Mesenchymal stem cell (in vitro differentiated cells and primary cell): Measurements from ENCODE around the gene S100A13.
A peak's percentile ranks its signal among the peaks of the same experiment; 100 is the strongest.
"Not testable (repeated sequence)": the region's sequence is repeated elsewhere in the genome, so short reads cannot be mapped to it uniquely, and the experiment has no call there.

ENCODE experiments used
- DNase-seq: peaks from one replicate; pipeline ENCODE4 v3.0.0-alpha.2; 2013
- H2AFZ ChIP-seq: one replicate; pipeline ENCODE4 v1.6.1; 2013; ENCODE audit warnings: low read depth, mild to moderate bottlenecking, control low read depth, inconsistent platforms, low read length, moderate library complexity
- H2AK5ac ChIP-seq: 2 replicates; pipeline ENCODE4 v1.6.1; 2013; ENCODE audit warnings: low read length, moderate library complexity, mild to moderate bottlenecking, inconsistent platforms; ENCODE audit not compliant: severe bottlenecking
- H2BK120ac ChIP-seq: one replicate; pipeline ENCODE4 v1.6.1; 2013; ENCODE audit warnings: low read depth, mild to moderate bottlenecking, inconsistent platforms, low read length, moderate library complexity
- H2BK12ac ChIP-seq, 2 experiments: one replicate each; pipeline ENCODE4 v1.6.1; 2013; ENCODE audit warnings: inconsistent platforms in 2 of 2, low read length in 2 of 2, mild to moderate bottlenecking in 2 of 2, moderate library complexity in 2 of 2, control low read depth in 1 of 2
- H2BK15ac ChIP-seq: one replicate; pipeline ENCODE4 v1.6.1; 2013; ENCODE audit warnings: mild to moderate bottlenecking, low read depth, inconsistent platforms; ENCODE audit not compliant: poor library complexity, severe bottlenecking
- H2BK5ac ChIP-seq: 2 replicates; pipeline ENCODE4 v1.6.1; 2013; ENCODE audit warnings: low read depth, mild to moderate bottlenecking, low read length, control low read depth, inconsistent platforms; ENCODE audit not compliant: poor library complexity, severe bottlenecking
- H3K14ac ChIP-seq, 2 experiments: one replicate each; pipeline ENCODE4 v1.6.1; 2013; ENCODE audit warnings: inconsistent platforms in 2 of 2, low read length in 2 of 2, control low read depth in 1 of 2, mild to moderate bottlenecking in 1 of 2, moderate library complexity in 1 of 2
- H3K18ac ChIP-seq, 2 experiments: one replicate each; pipeline ENCODE4 v1.6.1; 2013; ENCODE audit warnings: inconsistent platforms in 2 of 2, low read length in 2 of 2, control low read depth in 1 of 2, low read depth in 1 of 2, mild to moderate bottlenecking in 1 of 2
- H3K23ac ChIP-seq, 2 experiments: one replicate each; pipeline ENCODE4 v1.6.1; 2013; ENCODE audit warnings: inconsistent platforms in 2 of 2, low read length in 2 of 2, mild to moderate bottlenecking in 2 of 2, moderate library complexity in 2 of 2, control low read depth in 1 of 2
- H3K27ac ChIP-seq: 2 replicates; pipeline ENCODE4 v1.5.1; 2013; ENCODE audit warnings: mild to moderate bottlenecking, moderate library complexity, low read length, control low read depth, inconsistent platforms; ENCODE audit not compliant: poor library complexity, severe bottlenecking
- H3K27me3 ChIP-seq, 2 experiments: 2 replicates each; pipeline versions ENCODE4 v1.6.1 to v1.7.0; 2013; ENCODE audit warnings: low read length in 2 of 2, mild to moderate bottlenecking in 2 of 2, moderate library complexity in 2 of 2, control low read depth in 1 of 2, inconsistent platforms in 1 of 2; ENCODE audit not compliant: control insufficient read depth in 1 of 2, insufficient read depth in 1 of 2
- H3K36me3 ChIP-seq, 2 experiments: 2 replicates each; pipeline versions ENCODE4 v1.6.1 to v1.7.0; 2013; ENCODE audit warnings: low read length in 2 of 2, control low read depth in 1 of 2, inconsistent platforms in 1 of 2, low read depth in 1 of 2, mild to moderate bottlenecking in 1 of 2; ENCODE audit not compliant: insufficient read depth in 2 of 2, control insufficient read depth in 1 of 2
- H3K4ac ChIP-seq, 2 experiments: one replicate each; pipeline ENCODE4 v1.6.1; 2013; ENCODE audit warnings: inconsistent platforms in 2 of 2, low read length in 2 of 2, mild to moderate bottlenecking in 2 of 2, moderate library complexity in 2 of 2, control low read depth in 1 of 2, low read depth in 1 of 2
- H3K4me1 ChIP-seq: 2 replicates; pipeline ENCODE4 v1.6.1; 2013; ENCODE audit warnings: low read depth, low read length, control low read depth; ENCODE audit not compliant: control insufficient read depth, insufficient read depth
- H3K4me2 ChIP-seq: 2 replicates; pipeline ENCODE4 v1.6.1; 2013; ENCODE audit warnings: low read length, mild to moderate bottlenecking, inconsistent platforms; ENCODE audit not compliant: poor library complexity, severe bottlenecking
- H3K4me3 ChIP-seq, 2 experiments: 2 replicates each; pipeline versions ENCODE4 v1.5.1 to v1.7.0; 2013; ENCODE audit warnings: low read length in 2 of 2, mild to moderate bottlenecking in 2 of 2, control low read depth in 1 of 2, low read depth in 1 of 2; ENCODE audit not compliant: insufficient read depth in 1 of 2
- H3K79me1 ChIP-seq: replicated peaks from 2 replicates; pipeline ENCODE4 v1.6.1; 2013; ENCODE audit warnings: mild to moderate bottlenecking, control low read depth, low read length, inconsistent platforms; ENCODE audit not compliant: poor library complexity, severe bottlenecking
- H3K9ac ChIP-seq: 2 replicates; pipeline ENCODE4 v1.7.0; 2013; ENCODE audit warnings: mild to moderate bottlenecking, low read length, moderate library complexity
- H3K9me3 ChIP-seq: 2 replicates; pipeline ENCODE4 v1.7.0; 2013; ENCODE audit warnings: mild to moderate bottlenecking, low read length; ENCODE audit not compliant: control insufficient read depth
- H4K8ac ChIP-seq: one replicate; pipeline ENCODE4 v1.6.1; 2013; ENCODE audit warnings: inconsistent platforms, mild to moderate bottlenecking, low read length, moderate library complexity
- H4K91ac ChIP-seq: one replicate; pipeline ENCODE4 v1.6.1; 2013; ENCODE audit warnings: mild to moderate bottlenecking, low read length, inconsistent platforms
- WGBS: methylation state at CpG from one replicate; pipeline ENCODE4 v1.1.7; 2013; ENCODE audit warnings: mixed read lengths; 5-methylcytosine and 5-hydroxymethylcytosine counted together

S100A13 gene

DNA sequence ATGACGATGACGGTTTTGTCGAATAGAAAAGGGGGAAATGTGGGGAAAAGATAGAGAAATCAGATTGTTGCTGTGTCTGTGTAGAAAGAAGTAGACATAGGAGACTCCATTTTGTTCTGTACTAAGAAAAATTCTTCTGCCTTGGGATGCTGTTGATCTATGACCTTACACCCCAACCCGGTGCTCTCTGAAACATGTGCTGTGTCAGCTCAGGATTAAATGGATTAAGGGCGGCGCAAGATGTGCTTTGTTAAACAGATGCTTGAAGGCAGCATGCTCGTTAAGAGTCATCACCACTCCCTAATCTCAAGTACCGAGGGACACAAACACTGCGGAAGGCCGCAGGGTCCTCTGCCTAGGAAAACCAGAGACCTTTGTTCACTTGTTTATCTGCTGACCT lies 51.8 kb downstream of the S100A13 start:
- H3K79me1 ChIP-seq, H3K23ac ChIP-seq, H2BK120ac ChIP-seq, H3K4me3 ChIP-seq, H3K9ac ChIP-seq, DNase-seq, H3K27ac ChIP-seq, H2AFZ ChIP-seq, H3K36me3 ChIP-seq, H3K4me2 ChIP-seq, H2BK15ac ChIP-seq, H2BK12ac ChIP-seq, H4K91ac ChIP-seq, H3K27me3 ChIP-seq, H2BK5ac ChIP-seq, H3K18ac ChIP-seq, H2AK5ac ChIP-seq, H3K14ac ChIP-seq, H3K4me1 ChIP-seq, H3K9me3 ChIP-seq, H3K4ac ChIP-seq, H4K8ac ChIP-seq: not testable (repeated sequence)
- WGBS: 75% methylated on average over 6 of the region's 10 CpGs

DNA sequence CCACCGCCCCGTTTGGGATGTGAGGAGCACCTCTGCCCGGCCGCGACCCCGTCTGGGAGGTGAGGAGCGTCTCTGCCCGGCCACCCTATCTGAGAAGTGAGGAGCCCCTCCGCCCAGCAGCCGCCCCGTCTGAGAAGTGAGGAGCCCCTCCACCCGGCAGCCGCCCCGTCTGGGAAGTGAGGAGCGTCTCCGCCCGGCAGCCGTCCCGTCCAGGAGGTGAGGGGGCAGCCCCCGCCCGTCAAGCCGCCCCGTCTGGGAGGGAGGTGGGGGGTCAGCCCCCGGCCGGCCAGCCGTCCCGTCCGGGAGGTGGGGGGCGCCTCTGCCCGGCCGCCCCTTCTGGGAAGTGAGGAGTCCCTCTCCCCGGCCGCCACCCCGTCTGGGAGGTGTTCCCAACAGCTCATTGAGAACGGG lies 52.2 kb downstream of the S100A13 start:
- H3K14ac ChIP-seq, H4K91ac ChIP-seq, H3K27me3 ChIP-seq, DNase-seq, H3K4me1 ChIP-seq, H3K4ac ChIP-seq, H2BK15ac ChIP-seq, H3K36me3 ChIP-seq, H4K8ac ChIP-seq, H2BK5ac ChIP-seq, H3K9me3 ChIP-seq, H3K27ac ChIP-seq, H2BK12ac ChIP-seq, H3K4me2 ChIP-seq, H3K23ac ChIP-seq, H2AK5ac ChIP-seq, H3K9ac ChIP-seq, H2AFZ ChIP-seq, H3K18ac ChIP-seq, H3K79me1 ChIP-seq, H3K4me3 ChIP-seq, H2BK120ac ChIP-seq: not testable (repeated sequence)
- 97% methylated on average over 29 of the region's 35 CpGs for WGBS

DNA sequence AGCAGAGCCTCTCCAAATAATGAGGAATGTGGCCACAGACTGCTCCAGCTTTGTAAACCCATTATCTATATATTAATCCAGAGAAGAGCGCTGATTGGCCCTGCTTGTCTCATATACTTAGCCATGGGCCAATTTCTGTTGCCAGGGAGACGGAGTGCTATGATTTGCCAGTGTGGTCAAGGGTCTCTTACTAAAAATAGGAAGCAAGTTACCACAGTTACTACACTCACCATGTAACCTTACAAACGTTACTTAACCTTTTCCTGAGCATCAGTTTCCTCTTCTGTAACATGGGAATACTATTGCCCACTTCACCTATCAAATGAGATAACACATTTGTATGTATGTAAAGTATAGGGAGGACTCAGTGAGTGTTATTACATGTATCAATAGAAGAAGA lies 54.0 kb downstream of the S100A13 start:
- no peak overlapping the region for H4K8ac ChIP-seq
- peaks cover 0 to 3% of the 10 kb centered on the region in 2 experiments for H3K36me3 ChIP-seq
- H3K9ac ChIP-seq: peak overlapping the region; percentile 69
- H2BK15ac ChIP-seq: no peak overlapping the region
- DNase-seq: peak; percentile 71
- no peak overlapping the region for H3K27ac ChIP-seq
- H3K4me2 ChIP-seq: no peak overlapping the region
- no peak overlapping the region for H2BK5ac ChIP-seq
- H3K18ac ChIP-seq: no peak overlapping the region
- no peak overlapping the region for H2AFZ ChIP-seq
- peak overlapping the region; percentile 92 for H2AK5ac ChIP-seq
- H3K27me3 ChIP-seq: no peaks in the 10 kb centered on the region
- peaks cover 9% of the 10 kb centered on the region for H3K4me1 ChIP-seq
- no peaks in the 10 kb centered on the region for H3K9me3 ChIP-seq
- H2BK120ac ChIP-seq: no peak overlapping the region
- H3K4ac ChIP-seq: no peak overlapping the region
- WGBS: 93% methylated on average over 2 of the region's 3 CpGs
- peak overlapping the region in 1 of 2 experiments; percentile 29 for H2BK12ac ChIP-seq
- no peak overlapping the region for H4K91ac ChIP-seq
- no peak overlapping the region for H3K14ac ChIP-seq
- peak overlapping the region in 1 of 2 experiments; percentile 14 for H3K4me3 ChIP-seq
- H3K79me1 ChIP-seq: no peaks in the 10 kb centered on the region
- no peak overlapping the region for H3K23ac ChIP-seq

- no peak overlapping the region for H4K8ac ChIP-seq
- DNase-seq: peak; percentile 87
- peak overlapping the region in 1 of 2 experiments; percentile 28 for H3K18ac ChIP-seq
- no peaks in the 10 kb centered on the region for H3K27me3 ChIP-seq
- H2BK15ac ChIP-seq: no peak overlapping the region
- H2BK120ac ChIP-seq: no peak overlapping the region
- H2AFZ ChIP-seq: no peak overlapping the region
- no peak overlapping the region for H3K4ac ChIP-seq
- no peak overlapping the region for H3K14ac ChIP-seq
- H3K36me3 ChIP-seq: peaks cover 0 to under 1% of the 10 kb centered on the region in 2 experiments
- H3K79me1 ChIP-seq: no peaks in the 10 kb centered on the region
- no peak overlapping the region for H3K4me2 ChIP-seq
- H3K4me1 ChIP-seq: peaks cover 13% of the 10 kb centered on the region
- peak overlapping the region; percentile 22 for H3K27ac ChIP-seq
- WGBS: 27% methylated on average over 3 of the region's 3 CpGs
- H3K9ac ChIP-seq: peak overlapping the region; percentile 69
- no peak overlapping the region for H4K91ac ChIP-seq
- no peak overlapping the region for H2BK12ac ChIP-seq
- no peak overlapping the region for H2BK5ac ChIP-seq
- H2AK5ac ChIP-seq: no peak overlapping the region
- H3K23ac ChIP-seq: no peak overlapping the region
- H3K9me3 ChIP-seq: no peaks in the 10 kb centered on the region
- H3K4me3 ChIP-seq: peak overlapping the region in 1 of 2 experiments; percentile 14
Observed at GRCh38 chr1:153572569-153573015, 54.7 kb downstream of the S100A13 start.
